HepG2 (cell line): Measurements from ENCODE around the gene USP34. TPM values are rescaled to one million over a fixed set of nuclear protein-coding genes. Genes with fewer than 3 reads are reported as not detected.

Source experiments
- CREM ChIP-seq, 2 experiments: sonication (generic) in 1 of 2; formaldehyde crosslinking in 1 of 2; IDR thresholded peaks; 2 replicates each; pipeline versions ENCODE4 v1.4.0 to v1.6.1; 2016 to 2020; ENCODE audit warnings: antibody characterized with exemption in 1 of 2, mild to moderate bottlenecking in 1 of 2, missing genetic modification reagents in 1 of 2
- FOXA3 ChIP-seq: IDR thresholded peaks from 2 replicates; pipeline ENCODE4 v1.6.1; 2016; ENCODE audit warnings: missing genetic modification reagents, missing compliant biosample characterization
- MAZ ChIP-seq, 2 experiments: sonication (generic) in 1 of 2; formaldehyde crosslinking in 1 of 2; IDR thresholded peaks; 2 replicates each; pipeline versions ENCODE4 v1.5.0 to v1.6.1; 2012 to 2020; ENCODE audit warnings: low read depth in 2 of 2, mild to moderate bottlenecking in 2 of 2, borderline replicate concordance in 1 of 2, improper control_type of control experiment in 1 of 2, low read length in 1 of 2, missing genetic modification reagents in 1 of 2, moderate library complexity in 1 of 2
- NR2F6 ChIP-seq, 2 experiments: IDR thresholded peaks; 2 replicates each; pipeline ENCODE4 v1.6.1; 2016; ENCODE audit warnings: antibody characterized with exemption in 1 of 2, mild to moderate bottlenecking in 1 of 2
- RNF2 ChIP-seq: fragments of 450-650 bp; conservative IDR thresholded peaks from 2 replicates; pipeline ENCODE4 v1.6.1; 2016; ENCODE audit warnings: low read depth
- YY1 ChIP-seq: IDR thresholded peaks from 2 replicates; pipeline ENCODE4 v1.6.1; 2011; ENCODE audit warnings: low read length, low read depth, moderate library complexity, mild to moderate bottlenecking; ENCODE audit not compliant: insufficient read depth, insufficient replicate concordance
- ZNF143 ChIP-seq: sonication (generic); formaldehyde crosslinking; IDR thresholded peaks from 2 replicates; pipeline ENCODE4 v1.4.0; 2020; ENCODE audit warnings: missing genetic modification reagents
- ZNF337 ChIP-seq: sonication (generic); formaldehyde crosslinking; IDR thresholded peaks from 2 replicates; pipeline ENCODE4 v1.5.1; 2020; ENCODE audit warnings: missing genetic modification reagents, low read depth, mild to moderate bottlenecking, borderline replicate concordance
- ZNF776 ChIP-seq: sonication (generic); formaldehyde crosslinking; IDR thresholded peaks from 2 replicates; pipeline ENCODE4 v1.4.0; 2020; ENCODE audit warnings: mild to moderate bottlenecking, missing genetic modification reagents
- ZNF788 ChIP-seq: sonication (generic); formaldehyde crosslinking; IDR thresholded peaks from 2 replicates; pipeline ENCODE4 v1.5.0; 2020; ENCODE audit warnings: mild to moderate bottlenecking, missing genetic modification reagents, borderline replicate concordance
- polyA plus RNA-seq, 8 experiments: library from polyadenylated mRNA; depleted of rRNA in 3 of 8; stranded (reverse) in 7 of 8; unstranded in 1 of 8; fragments of >200 nt; fragmentation: Illumina TruSeq in 4 of 8; extraction: Trizol in 4 of 8; gene quantifications; 2 replicates each; pipeline versions ENCODE4 v1.2.1 to v1.2.3, GENCODE V29; 2011 to 2016; ENCODE audit warnings: low read depth in 4 of 8, missing spikeins in 1 of 8, mixed read lengths in 1 of 8; ENCODE audit not compliant: insufficient read depth in 1 of 8
- total RNA-seq, 5 experiments: library from RNA; depleted of rRNA; stranded (reverse); fragments of >200 nt; fragmentation: Illumina TruSeq; extraction: Trizol; gene quantifications; 2 replicates each; pipeline ENCODE4 v1.2.3, GENCODE V29; 2016; ENCODE audit warnings: low read depth in 1 of 5
- TF ChIP-seq, protein P1 (sequence below): sonication (generic); formaldehyde crosslinking; IDR thresholded peaks from 2 replicates; pipeline ENCODE4 v1.5.0; 2020; ENCODE audit warnings: missing genetic modification reagents, mild to moderate bottlenecking, borderline replicate concordance
- TF ChIP-seq, protein P2 (sequence below): sonication (generic); formaldehyde crosslinking; IDR thresholded peaks from 2 replicates; pipeline ENCODE4 v1.4.0; 2020; ENCODE audit warnings: missing genetic modification reagents, borderline replicate concordance
- TF ChIP-seq, protein P3 (sequence below): sonication (generic); formaldehyde crosslinking; IDR thresholded peaks from 2 replicates; pipeline ENCODE4 v1.4.0; 2020; ENCODE audit warnings: missing genetic modification reagents
- TF ChIP-seq, protein P4 (sequence below): sonication (generic); formaldehyde crosslinking; IDR thresholded peaks from 2 replicates; pipeline ENCODE4 v1.8.0; 2022; ENCODE audit warnings: missing genetic modification reagents, mild to moderate bottlenecking, moderate library complexity, borderline replicate concordance

Gene USP34
- total and polyA plus RNA-seq, 2 of the 13 experiments (the other 11 are each of a cell fraction or from before 2014, with no cell fraction given), result 99.2 to 100 TPM

DNA sequence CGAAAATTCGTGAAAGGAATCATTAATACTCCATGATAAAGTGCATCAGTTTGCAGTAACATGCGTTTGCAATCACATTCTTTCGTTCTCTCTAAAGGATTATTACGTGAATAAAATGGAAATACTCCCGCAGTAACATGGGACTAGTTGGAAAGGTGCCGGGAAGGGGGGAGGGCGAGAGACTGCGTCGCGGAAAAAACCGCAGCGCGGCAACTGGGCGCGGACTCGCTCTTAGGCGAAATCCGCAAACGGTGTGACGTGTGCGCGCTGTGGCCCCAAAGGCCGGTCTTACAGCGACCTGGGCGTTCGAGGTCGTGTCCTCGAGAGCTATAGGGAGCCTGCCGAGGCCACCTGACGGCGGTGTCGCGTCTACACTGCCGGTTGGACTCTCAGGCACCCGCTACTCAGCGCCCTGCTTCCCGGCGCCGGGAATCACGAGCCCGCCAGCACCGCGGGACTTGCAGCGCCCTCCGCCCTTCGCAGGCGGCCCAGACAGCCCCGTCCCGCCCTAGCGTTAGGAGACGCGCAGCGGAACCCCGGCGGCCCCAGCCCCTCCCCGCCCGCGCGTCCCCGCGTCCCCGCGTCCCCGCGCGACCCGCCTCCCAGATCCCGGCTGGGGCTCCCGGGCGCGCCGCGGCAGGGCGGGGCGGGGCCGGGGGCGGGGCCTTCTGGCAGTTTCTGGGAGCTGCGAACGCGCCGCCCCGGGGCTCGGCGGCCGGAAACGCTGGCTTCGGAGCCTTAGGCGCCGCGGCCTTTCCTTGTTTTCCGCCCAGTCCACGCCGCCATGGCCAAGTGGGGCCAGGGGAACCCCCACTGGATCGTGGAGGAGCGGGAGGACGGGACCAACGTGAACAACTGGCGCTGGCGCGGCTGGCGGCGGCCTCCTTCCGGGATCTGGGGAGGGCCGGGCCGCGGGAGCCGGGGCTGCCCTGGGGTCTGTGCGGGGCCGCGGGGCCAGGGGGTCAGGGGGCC, 293.8 kb downstream of the USP34 start (continued):
- TF ChIP-seq, protein P1, sequence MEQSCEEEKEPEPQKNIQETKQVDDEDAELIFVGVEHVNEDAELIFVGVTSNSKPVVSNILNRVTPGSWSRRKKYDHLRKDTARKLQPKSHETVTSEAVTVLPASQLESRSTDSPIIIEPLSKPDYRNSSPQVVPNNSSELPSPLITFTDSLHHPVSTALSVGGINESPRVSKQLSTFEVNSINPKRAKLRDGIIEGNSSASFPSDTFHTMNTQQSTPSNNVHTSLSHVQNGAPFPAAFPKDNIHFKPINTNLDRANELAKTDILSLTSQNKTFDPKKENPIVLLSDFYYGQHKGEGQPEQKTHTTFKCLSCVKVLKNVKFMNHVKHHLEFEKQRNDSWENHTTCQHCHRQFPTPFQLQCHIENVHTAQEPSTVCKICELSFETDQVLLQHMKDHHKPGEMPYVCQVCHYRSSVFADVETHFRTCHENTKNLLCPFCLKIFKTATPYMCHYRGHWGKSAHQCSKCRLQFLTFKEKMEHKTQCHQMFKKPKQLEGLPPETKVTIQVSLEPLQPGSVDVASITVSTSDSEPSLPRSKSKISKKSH (CRISPR knock-in tag), result peak; percentile 98
- peak; percentile 85; the same call in 1 of the 2 replicates for TF ChIP-seq ZNF788 (CRISPR knock-in tag)
- TF ChIP-seq NR2F6 (IDR thresholded peaks at IDR 0.05), result peak; percentile 28; the same call in 1 of the 2 replicates
- peak; percentile 58; the same call in 1 of the 2 replicates for TF ChIP-seq NR2F6 (CRISPR knock-in tag; IDR thresholded peaks at IDR 0.05)
- TF ChIP-seq, protein P2, sequence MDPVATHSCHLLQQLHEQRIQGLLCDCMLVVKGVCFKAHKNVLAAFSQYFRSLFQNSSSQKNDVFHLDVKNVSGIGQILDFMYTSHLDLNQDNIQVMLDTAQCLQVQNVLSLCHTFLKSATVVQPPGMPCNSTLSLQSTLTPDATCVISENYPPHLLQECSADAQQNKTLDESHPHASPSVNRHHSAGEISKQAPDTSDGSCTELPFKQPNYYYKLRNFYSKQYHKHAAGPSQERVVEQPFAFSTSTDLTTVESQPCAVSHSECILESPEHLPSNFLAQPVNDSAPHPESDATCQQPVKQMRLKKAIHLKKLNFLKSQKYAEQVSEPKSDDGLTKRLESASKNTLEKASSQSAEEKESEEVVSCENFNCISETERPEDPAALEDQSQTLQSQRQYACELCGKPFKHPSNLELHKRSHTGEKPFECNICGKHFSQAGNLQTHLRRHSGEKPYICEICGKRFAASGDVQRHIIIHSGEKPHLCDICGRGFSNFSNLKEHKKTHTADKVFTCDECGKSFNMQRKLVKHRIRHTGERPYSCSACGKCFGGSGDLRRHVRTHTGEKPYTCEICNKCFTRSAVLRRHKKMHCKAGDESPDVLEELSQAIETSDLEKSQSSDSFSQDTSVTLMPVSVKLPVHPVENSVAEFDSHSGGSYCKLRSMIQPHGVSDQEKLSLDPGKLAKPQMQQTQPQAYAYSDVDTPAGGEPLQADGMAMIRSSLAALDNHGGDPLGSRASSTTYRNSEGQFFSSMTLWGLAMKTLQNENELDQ (CRISPR knock-in tag), result peak; percentile 80; the same call in 1 of the 2 replicates
- TF ChIP-seq MAZ (IDR thresholded peaks at IDR 0.05; ENCODE audit: borderline replicate concordance, low read depth, low read length), result peak; percentile 90
- peak; percentile 94 for TF ChIP-seq MAZ (CRISPR knock-in tag; IDR thresholded peaks at IDR 0.05; ENCODE audit: low read depth)
- TF ChIP-seq, protein P3, sequence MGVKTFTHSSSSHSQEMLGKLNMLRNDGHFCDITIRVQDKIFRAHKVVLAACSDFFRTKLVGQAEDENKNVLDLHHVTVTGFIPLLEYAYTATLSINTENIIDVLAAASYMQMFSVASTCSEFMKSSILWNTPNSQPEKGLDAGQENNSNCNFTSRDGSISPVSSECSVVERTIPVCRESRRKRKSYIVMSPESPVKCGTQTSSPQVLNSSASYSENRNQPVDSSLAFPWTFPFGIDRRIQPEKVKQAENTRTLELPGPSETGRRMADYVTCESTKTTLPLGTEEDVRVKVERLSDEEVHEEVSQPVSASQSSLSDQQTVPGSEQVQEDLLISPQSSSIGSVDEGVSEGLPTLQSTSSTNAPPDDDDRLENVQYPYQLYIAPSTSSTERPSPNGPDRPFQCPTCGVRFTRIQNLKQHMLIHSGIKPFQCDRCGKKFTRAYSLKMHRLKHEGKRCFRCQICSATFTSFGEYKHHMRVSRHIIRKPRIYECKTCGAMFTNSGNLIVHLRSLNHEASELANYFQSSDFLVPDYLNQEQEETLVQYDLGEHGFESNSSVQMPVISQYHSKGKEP (CRISPR knock-in tag), result peak; percentile 54; the same call in 1 of the 2 replicates
- TF ChIP-seq CREM (IDR thresholded peaks at IDR 0.05), result peak; percentile 66
- TF ChIP-seq CREM (CRISPR knock-in tag; IDR thresholded peaks at IDR 0.05), result no peak
- TF ChIP-seq FOXA3 (CRISPR knock-in tag), result peak; percentile 63; the same call in 1 of the 2 replicates
- TF ChIP-seq ZNF776, result peak; percentile 89
- peak; percentile 84 for TF ChIP-seq YY1
- TF ChIP-seq RNF2, result peak; percentile 94
- TF ChIP-seq, protein P4, sequence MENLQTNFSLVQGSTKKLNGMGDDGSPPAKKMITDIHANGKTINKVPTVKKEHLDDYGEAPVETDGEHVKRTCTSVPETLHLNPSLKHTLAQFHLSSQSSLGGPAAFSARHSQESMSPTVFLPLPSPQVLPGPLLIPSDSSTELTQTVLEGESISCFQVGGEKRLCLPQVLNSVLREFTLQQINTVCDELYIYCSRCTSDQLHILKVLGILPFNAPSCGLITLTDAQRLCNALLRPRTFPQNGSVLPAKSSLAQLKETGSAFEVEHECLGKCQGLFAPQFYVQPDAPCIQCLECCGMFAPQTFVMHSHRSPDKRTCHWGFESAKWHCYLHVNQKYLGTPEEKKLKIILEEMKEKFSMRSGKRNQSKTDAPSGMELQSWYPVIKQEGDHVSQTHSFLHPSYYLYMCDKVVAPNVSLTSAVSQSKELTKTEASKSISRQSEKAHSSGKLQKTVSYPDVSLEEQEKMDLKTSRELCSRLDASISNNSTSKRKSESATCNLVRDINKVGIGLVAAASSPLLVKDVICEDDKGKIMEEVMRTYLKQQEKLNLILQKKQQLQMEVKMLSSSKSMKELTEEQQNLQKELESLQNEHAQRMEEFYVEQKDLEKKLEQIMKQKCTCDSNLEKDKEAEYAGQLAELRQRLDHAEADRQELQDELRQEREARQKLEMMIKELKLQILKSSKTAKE (CRISPR knock-in tag), result peak; percentile 79; the same call in 1 of the 2 replicates
- TF ChIP-seq ZNF337 (CRISPR knock-in tag), result no peak; the same call in 1 of the 2 replicates
- TF ChIP-seq ZNF143, result no peak; the same call in none of the 2 replicates
